ENCODE data around the gene COX6B2. TPM values are rescaled to one million over a fixed set of nuclear protein-coding genes. Genes with fewer than 3 reads are reported as not detected.
A peak's percentile ranks its signal among the peaks of the same experiment; 100 is the strongest.

Gene COX6B2
- total RNA-seq, 3 donors from 2014 or later: 0.73 to 1.3 TPM; not detected in 1

- TF ChIP-seq CTCF (IDR thresholded peaks at IDR 0.05): no peak
- TF ChIP-seq POLR2A (IDR thresholded peaks at IDR 0.05): no peak
- TF ChIP-seq POLR2AphosphoS5 (IDR thresholded peaks at IDR 0.05): no peak
- H3K36me3 ChIP-seq: no peaks in the 10 kb centered on the region
- H3K27ac ChIP-seq: no peak within 1 kb of the TSS
- H3K9me3 ChIP-seq: no peaks in the 10 kb centered on the region
- peak within 1 kb of the TSS in 1 of 3 donors; percentile 3 for H3K4me3 ChIP-seq
- peaks cover 0 to 5% of the 10 kb centered on the region in 2 donors for H3K27me3 ChIP-seq
- intact Hi-C loops (cut with DNase I; ENCODE audit: low total_unique reads): no loop called here
- no peak for DNase-seq (ENCODE audit: low spot score in 2 of 2)
- no peaks in the 10 kb centered on the region for H3K4me1 ChIP-seq
Observed at GRCh38 chr19:55325172-55325571, 29.3 kb downstream of the COX6B2 start, which contains the start of gene TMEM150B. Gene TMEM150B (minus strand): TSS chr19:55325341. CDS start chr19:55321036, 4,305 bp downstream.

GRCh38 chr19:55324662-55325061 is 29.9 kb downstream of the COX6B2 start:
- no peak for DNase-seq (ENCODE audit: low spot score in 2 of 2)
- Histone ChIP-seq H3K27me3 (peaks cover 0 to 5% of the 10 kb centered on the region in 2 donors), H3K4me1 (no peaks in the 10 kb centered on the region), H3K36me3 (no peaks in the 10 kb centered on the region), H3K4me3 (peak overlapping the region in 1 of 3 donors; percentile 3), H3K9me3 (no peaks in the 10 kb centered on the region), H3K27ac (no peak overlapping the region)
- TF ChIP-seq POLR2A (IDR thresholded peaks at IDR 0.05): no peak
- no peak for TF ChIP-seq POLR2AphosphoS5 (IDR thresholded peaks at IDR 0.05)
- TF ChIP-seq CTCF (IDR thresholded peaks at IDR 0.05): no peak
- intact Hi-C loops (cut with DNase I; ENCODE audit: low total_unique reads): no loop called here

GRCh38 chr19:55322204-55322885 is 32.2 kb downstream of the COX6B2 start:
- intact Hi-C loops (cut with DNase I; ENCODE audit: low total_unique reads): no loop called here
- no peak for DNase-seq (ENCODE audit: low spot score in 2 of 2)
- H3K4me1 ChIP-seq: no peaks in the 10 kb centered on the region
- H3K9me3 ChIP-seq: no peaks in the 10 kb centered on the region
- no peak overlapping the region for H3K4me3 ChIP-seq
- no peaks in the 10 kb centered on the region for H3K36me3 ChIP-seq
- H3K27me3 ChIP-seq: peaks cover 0 to 5% of the 10 kb centered on the region in 2 donors
- no peak for TF ChIP-seq CTCF (IDR thresholded peaks at IDR 0.05)
- no peak for TF ChIP-seq POLR2A (IDR thresholded peaks at IDR 0.05)
- TF ChIP-seq POLR2AphosphoS5 (IDR thresholded peaks at IDR 0.05): no peak
- no peak overlapping the region for H3K27ac ChIP-seq

- no peak overlapping the region for H3K27ac ChIP-seq
- no peak overlapping the region for H3K4me3 ChIP-seq
- H3K36me3 ChIP-seq: no peaks in the 10 kb centered on the region
- H3K27me3 ChIP-seq: peaks cover 0 to 5% of the 10 kb centered on the region in 2 donors
- no peaks in the 10 kb centered on the region for H3K9me3 ChIP-seq
- intact Hi-C loops (cut with DNase I; ENCODE audit: low total_unique reads): no loop called here
- no peak for DNase-seq (ENCODE audit: low spot score in 2 of 2)
- TF ChIP-seq POLR2AphosphoS5 (IDR thresholded peaks at IDR 0.05): no peak
- TF ChIP-seq CTCF (IDR thresholded peaks at IDR 0.05): no peak
- no peak for TF ChIP-seq POLR2A (IDR thresholded peaks at IDR 0.05)
- no peaks in the 10 kb centered on the region for H3K4me1 ChIP-seq
Observed at GRCh38 chr19:55321466-55322137, 32.9 kb downstream of the COX6B2 start.

GRCh38 chr19:55320844-55321419 is 33.6 kb downstream of the COX6B2 start:
- intact Hi-C loops (cut with DNase I; ENCODE audit: low total_unique reads): no loop called here
- H3K9me3 ChIP-seq: no peaks in the 10 kb centered on the region

More at GRCh38 chr19:55320844-55321419, 33.6 kb downstream of the COX6B2 start:
- Histone ChIP-seq H3K27me3 (peaks cover 0 to 5% of the 10 kb centered on the region in 2 donors), H3K27ac (no peak overlapping the region), H3K36me3 (no peaks in the 10 kb centered on the region), H3K4me3 (no peak overlapping the region), H3K4me1 (no peaks in the 10 kb centered on the region)
- DNase-seq (ENCODE audit: low spot score in 2 of 2): no peak
- TF ChIP-seq POLR2A (IDR thresholded peaks at IDR 0.05) (no peak), CTCF (IDR thresholded peaks at IDR 0.05) (no peak), POLR2AphosphoS5 (IDR thresholded peaks at IDR 0.05) (no peak)
